HUES64 (cell line): ENCODE data around the gene CPA5.

Experiments used
- H3K27ac ChIP-seq: 2 replicates; pipeline ENCODE4 v1.7.0; 2013; ENCODE audit warnings: low read depth, low read length, inconsistent platforms
- H3K27me3 ChIP-seq: 2 replicates; pipeline ENCODE4 v1.6.1; 2013; ENCODE audit warnings: mild to moderate bottlenecking, low read length; ENCODE audit not compliant: insufficient read depth
- H3K36me3 ChIP-seq: 2 replicates; pipeline ENCODE4 v1.6.1; 2013; ENCODE audit warnings: mild to moderate bottlenecking, low read length; ENCODE audit not compliant: insufficient read depth
- H3K4me1 ChIP-seq: 2 replicates; pipeline ENCODE4 v1.6.1; 2013; ENCODE audit warnings: mild to moderate bottlenecking, low read length, moderate library complexity; ENCODE audit not compliant: insufficient read depth
- H3K4me3 ChIP-seq: 2 replicates; pipeline ENCODE4 v1.5.1; 2013; ENCODE audit warnings: mild to moderate bottlenecking, low read length, moderate library complexity
- H3K9ac ChIP-seq: 2 replicates; pipeline ENCODE4 v1.6.1; 2013; ENCODE audit warnings: mild to moderate bottlenecking, low read depth, low read length
- H3K9me3 ChIP-seq: 2 replicates; pipeline ENCODE4 v1.6.1; 2013; ENCODE audit warnings: low read depth, low read length; ENCODE audit not compliant: insufficient read depth
- whole genome bisulfite sequencing: fragments of 150-250, 120-280 bp; methylation state at CpG from one replicate; pipeline ENCODE4 v1.1.7; 2013; ENCODE audit warnings: missing lambda C conversion rate; 5-methylcytosine and 5-hydroxymethylcytosine counted together

Gene CPA5

DNA sequence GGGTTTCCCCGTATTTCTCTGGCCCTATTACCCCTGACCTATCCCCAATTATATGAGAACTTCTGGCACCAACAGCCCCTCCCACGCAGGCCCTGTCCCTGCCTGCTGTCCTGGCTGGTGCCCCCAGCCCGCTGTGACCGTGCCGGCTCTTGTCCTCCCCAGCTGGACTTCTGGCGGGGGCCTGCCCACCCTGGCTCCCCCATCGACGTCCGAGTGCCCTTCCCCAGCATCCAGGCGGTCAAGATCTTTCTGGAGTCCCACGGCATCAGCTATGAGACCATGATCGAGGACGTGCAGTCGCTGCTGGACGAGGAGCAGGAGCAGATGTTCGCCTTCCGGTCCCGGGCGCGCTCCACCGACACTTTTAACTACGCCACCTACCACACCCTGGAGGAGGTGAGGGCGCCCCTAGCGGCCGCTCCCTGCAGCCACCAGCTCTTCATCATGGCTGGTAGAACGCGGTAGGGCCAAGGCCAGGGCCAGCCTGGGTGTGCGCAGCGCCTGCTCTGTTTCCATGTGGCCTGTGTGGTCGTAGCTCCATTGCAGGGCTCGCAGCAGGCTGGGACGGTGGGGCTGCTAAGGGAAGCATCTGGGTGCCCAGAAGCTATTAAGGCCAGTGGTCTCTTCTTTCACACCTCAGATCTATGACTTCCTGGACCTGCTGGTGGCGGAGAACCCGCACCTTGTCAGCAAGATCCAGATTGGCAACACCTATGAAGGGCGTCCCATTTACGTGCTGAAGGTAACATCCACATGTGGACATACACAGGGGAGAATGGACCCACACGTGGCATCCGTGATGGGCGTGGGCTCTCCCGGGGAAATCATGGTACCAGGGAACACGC lies 37.1 kb downstream of the CPA5 start:
- H3K9me3 ChIP-seq = peaks cover 4% of the 10 kb centered on the region; the same call in 1 of the 2 replicates
- H3K27me3 ChIP-seq = no peaks in the 10 kb centered on the region
- H3K4me1 ChIP-seq = no peaks in the 10 kb centered on the region
- H3K4me3 ChIP-seq = no peak overlapping the region
- WGBS = 94% methylated on average over 41 of the region's 41 CpGs
- H3K27ac ChIP-seq = no peak overlapping the region
- H3K9ac ChIP-seq = no peak overlapping the region
- H3K36me3 ChIP-seq = no peaks in the 10 kb centered on the region

DNA sequence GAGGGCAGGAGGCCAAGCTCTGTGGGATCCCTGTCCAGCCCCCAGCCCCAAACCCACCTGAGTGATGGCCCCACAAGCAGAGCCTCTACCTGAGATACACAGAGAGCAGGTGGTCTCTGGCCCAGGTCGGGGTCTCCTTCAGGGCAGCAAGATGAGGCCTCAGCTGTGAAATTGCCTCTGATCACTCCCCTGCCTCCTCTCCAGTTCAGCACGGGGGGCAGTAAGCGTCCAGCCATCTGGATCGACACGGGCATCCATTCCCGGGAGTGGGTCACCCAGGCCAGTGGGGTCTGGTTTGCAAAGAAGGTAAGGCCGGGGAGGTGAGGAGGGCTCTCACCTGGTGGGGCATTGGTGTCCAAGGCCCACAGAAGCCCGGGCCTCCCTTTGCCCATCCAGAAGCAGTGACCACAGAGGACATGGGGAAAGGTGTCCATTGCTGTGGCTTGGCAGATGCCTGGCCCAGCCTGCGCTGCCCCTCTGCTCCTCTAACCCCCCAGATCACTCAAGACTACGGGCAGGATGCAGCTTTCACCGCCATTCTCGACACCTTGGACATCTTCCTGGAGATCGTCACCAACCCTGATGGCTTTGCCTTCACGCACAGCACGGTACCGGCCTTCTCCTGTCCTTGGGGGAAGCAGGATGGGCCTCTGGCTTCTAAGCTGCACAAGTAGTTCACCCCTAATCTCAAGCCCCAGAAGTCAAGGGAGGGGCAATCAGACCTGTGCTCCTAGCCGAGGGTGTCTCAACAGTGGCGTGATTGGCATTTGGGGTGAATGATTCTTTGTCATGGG lies 38.8 kb downstream of the CPA5 start:
- WGBS = 94% methylated on average over 18 of the region's 18 CpGs

DNA sequence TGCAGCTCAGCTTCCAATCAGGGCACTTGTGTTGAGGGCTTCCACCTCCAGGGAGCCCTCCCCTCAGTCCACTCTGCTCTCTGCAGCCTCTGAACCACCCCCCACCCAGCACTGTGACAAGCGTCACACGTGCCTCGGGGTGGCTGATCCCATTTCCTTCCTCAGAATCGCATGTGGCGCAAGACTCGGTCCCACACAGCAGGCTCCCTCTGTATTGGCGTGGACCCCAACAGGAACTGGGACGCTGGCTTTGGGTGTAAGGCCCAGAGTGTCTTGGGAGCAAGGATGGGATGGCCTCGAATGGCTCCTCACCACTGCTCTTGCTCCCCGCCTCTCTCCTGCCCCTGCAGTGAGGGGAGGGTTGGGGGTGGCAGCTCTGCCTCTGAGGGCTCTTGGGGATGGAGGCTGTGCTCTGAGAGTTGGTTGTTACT lies 39.8 kb downstream of the CPA5 start:
- H3K4me3 ChIP-seq = no peak overlapping the region
- H3K27ac ChIP-seq = no peak overlapping the region
- no peaks in the 10 kb centered on the region for H3K36me3 ChIP-seq
- WGBS = 94% methylated on average over 10 of the region's 10 CpGs
- no peaks in the 10 kb centered on the region for H3K4me1 ChIP-seq
- no peaks in the 10 kb centered on the region for H3K27me3 ChIP-seq
- no peak overlapping the region for H3K9ac ChIP-seq
- H3K9me3 ChIP-seq = peaks cover 3% of the 10 kb centered on the region; the same call in 1 of the 2 replicates

More for the DNA sequence above, 38.8 kb downstream of the CPA5 start:
- Histone ChIP-seq H3K36me3 (no peaks in the 10 kb centered on the region), H3K4me3 (no peak overlapping the region), H3K4me1 (no peaks in the 10 kb centered on the region), H3K27ac (no peak overlapping the region), H3K27me3 (no peaks in the 10 kb centered on the region), H3K9me3 (no peaks in the 10 kb centered on the region), H3K9ac (no peak overlapping the region)

GRCh38 chr7:130384841-130385599 lies 40.4 kb downstream of the CPA5 start:
- H3K9ac ChIP-seq = no peak overlapping the region
- peaks cover 3% of the 10 kb centered on the region; the same call in 1 of the 2 replicates for H3K9me3 ChIP-seq
- 94% methylated on average over 13 of the region's 13 CpGs for WGBS
- no peaks in the 10 kb centered on the region for H3K36me3 ChIP-seq
- no peak overlapping the region for H3K27ac ChIP-seq
- H3K27me3 ChIP-seq = no peaks in the 10 kb centered on the region
- no peaks in the 10 kb centered on the region for H3K4me1 ChIP-seq
- H3K4me3 ChIP-seq = no peak overlapping the region

DNA sequence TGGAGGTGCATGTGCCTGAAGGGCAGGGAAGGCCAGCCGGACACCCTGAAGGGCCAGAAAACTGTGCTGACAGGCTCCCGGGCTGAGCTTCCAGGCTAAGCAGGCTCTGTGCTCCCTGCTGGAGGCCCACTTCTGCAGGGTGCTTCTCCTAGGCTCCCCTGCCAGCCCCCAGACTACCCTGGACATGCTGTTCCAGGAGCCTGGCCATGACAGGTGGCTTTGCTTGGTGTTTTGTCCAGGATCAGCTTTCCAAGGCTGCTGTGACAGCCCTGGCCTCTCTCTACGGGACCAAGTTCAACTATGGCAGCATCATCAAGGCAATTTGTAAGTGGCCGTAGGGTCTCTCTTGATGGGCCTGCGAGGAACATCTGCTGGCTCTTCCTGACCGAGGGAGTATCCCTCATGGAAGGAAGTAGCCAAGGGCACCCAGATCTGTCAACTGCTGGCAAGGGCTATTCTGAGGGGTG lies 41.0 kb downstream of the CPA5 start:
- H3K4me1 ChIP-seq = no peaks in the 10 kb centered on the region
- peaks cover 3% of the 10 kb centered on the region; the same call in 1 of the 2 replicates for H3K9me3 ChIP-seq
- no peaks in the 10 kb centered on the region for H3K27me3 ChIP-seq
- H3K9ac ChIP-seq = no peak overlapping the region
- no peaks in the 10 kb centered on the region for H3K36me3 ChIP-seq
- no peak overlapping the region for H3K4me3 ChIP-seq
- H3K27ac ChIP-seq = no peak overlapping the region
- 93% methylated on average over 6 of the region's 6 CpGs for WGBS

GRCh38 chr7:130386876-130387275 lies 42.3 kb downstream of the CPA5 start:
- 92% methylated on average over 3 of the region's 3 CpGs for WGBS
- no peaks in the 10 kb centered on the region for H3K4me1 ChIP-seq
- peaks cover 3% of the 10 kb centered on the region; the same call in 1 of the 2 replicates for H3K9me3 ChIP-seq
- H3K36me3 ChIP-seq = no peaks in the 10 kb centered on the region
- no peaks in the 10 kb centered on the region for H3K27me3 ChIP-seq
- no peak overlapping the region for H3K9ac ChIP-seq
- no peak overlapping the region for H3K4me3 ChIP-seq
- no peak overlapping the region for H3K27ac ChIP-seq

DNA sequence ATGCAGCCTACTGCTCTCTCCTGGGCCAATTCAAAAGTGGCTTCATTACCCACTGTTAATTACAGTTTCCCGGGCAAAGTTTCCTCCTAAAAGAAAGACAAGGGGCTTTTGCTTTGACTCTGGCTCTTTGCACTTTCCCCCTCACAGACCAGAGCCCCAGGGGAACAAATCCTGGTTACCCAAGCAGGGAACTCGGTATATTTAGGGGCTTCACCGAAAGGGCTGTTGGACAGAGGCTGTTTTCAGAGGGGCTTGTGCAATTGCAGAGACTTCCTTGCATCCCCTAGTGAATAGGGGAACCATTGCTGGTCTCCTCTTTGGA lies 42.7 kb downstream of the CPA5 start:
- H3K27me3 ChIP-seq = no peaks in the 10 kb centered on the region
- no peaks in the 10 kb centered on the region for H3K36me3 ChIP-seq
- H3K4me3 ChIP-seq = no peak overlapping the region
- no peaks in the 10 kb centered on the region for H3K4me1 ChIP-seq
- peaks cover 3% of the 10 kb centered on the region; the same call in 1 of the 2 replicates for H3K9me3 ChIP-seq
- H3K27ac ChIP-seq = no peak overlapping the region
- no peak overlapping the region for H3K9ac ChIP-seq
- 91% methylated on average over 3 of the region's 3 CpGs for WGBS

DNA sequence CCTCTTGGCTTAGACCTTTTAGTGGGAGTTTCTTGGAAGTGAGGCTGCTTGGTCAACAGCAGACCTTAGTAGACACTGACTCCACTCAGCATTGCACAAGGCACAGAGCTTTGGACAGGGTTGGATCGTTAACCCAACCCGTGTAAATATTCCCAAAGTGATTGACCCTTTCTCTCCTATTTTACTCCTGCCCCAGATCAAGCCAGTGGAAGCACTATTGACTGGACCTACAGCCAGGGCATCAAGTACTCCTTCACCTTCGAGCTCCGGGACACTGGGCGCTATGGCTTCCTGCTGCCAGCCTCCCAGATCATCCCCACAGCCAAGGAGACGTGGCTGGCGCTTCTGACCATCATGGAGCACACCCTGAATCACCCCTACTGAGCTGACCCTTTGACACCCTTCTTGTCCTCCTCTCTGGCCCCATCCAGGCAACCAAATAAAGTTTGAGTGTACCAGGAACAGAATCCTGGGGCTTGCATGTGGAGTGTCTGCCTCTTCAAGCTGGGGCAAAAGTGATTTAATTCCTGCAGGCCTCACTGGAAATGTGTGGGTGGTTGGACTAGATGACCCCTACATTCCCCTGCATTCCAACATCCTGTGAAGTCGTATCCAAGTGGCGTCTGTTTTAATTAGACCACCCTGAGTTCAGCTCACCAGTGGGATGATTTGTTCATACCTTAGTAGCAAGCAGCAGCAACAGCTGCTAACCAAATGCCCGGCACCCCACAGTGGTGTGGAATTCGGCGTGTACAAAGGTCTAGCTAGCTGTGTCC lies 43.2 kb downstream of the CPA5 start:
- 93% methylated on average over 12 of the region's 12 CpGs for WGBS
- Histone ChIP-seq H3K27ac (no peak overlapping the region), H3K4me3 (no peak overlapping the region), H3K9me3 (peaks cover 3% of the 10 kb centered on the region; the same call in 1 of the 2 replicates), H3K27me3 (no peaks in the 10 kb centered on the region), H3K36me3 (no peaks in the 10 kb centered on the region), H3K4me1 (no peaks in the 10 kb centered on the region), H3K9ac (no peak overlapping the region)

DNA sequence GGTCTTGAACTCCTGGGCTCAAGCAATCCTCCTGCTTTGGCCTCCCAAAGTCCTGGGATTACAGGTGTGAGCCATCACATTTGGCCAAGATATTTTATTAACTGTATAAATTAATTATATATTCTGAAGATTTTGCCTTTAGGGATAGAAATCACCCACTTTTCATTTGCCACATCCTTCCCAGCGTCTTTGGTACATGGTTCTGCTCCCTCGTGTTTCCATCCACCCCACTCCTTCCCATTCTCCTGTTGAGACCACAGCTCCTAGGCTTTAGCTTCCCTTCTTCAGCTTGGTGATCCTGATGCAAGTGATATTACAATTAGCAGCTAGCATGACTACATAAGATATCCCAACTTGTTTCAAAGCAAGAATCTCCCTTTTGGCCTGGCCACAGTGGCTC lies 44.1 kb downstream of the CPA5 start:
- Histone ChIP-seq H3K4me1 (no peaks in the 10 kb centered on the region), H3K4me3 (no peak overlapping the region), H3K9ac (no peak overlapping the region), H3K27ac (no peak overlapping the region), H3K36me3 (no peaks in the 10 kb centered on the region), H3K27me3 (no peaks in the 10 kb centered on the region), H3K9me3 (peaks cover 3% of the 10 kb centered on the region; the same call in 1 of the 2 replicates)
- 75% methylated on average over 2 of the region's 2 CpGs for WGBS

- WGBS = 88% methylated on average over 1 of the region's 1 CpG
- Histone ChIP-seq H3K4me3 (no peak overlapping the region), H3K27ac (no peak overlapping the region), H3K9me3 (peaks cover 3% of the 10 kb centered on the region; the same call in 1 of the 2 replicates), H3K9ac (no peak overlapping the region), H3K27me3 (no peaks in the 10 kb centered on the region), H3K4me1 (peaks cover 4% of the 10 kb centered on the region; the same call in 1 of the 2 replicates), H3K36me3 (no peaks in the 10 kb centered on the region)
Measured at GRCh38 chr7:130390486-130390885, 45.9 kb downstream of the CPA5 start.
